HepG2 (cell line): Measurements from ENCODE around the gene PIP4K2B. TPM values are rescaled to one million over a fixed set of nuclear protein-coding genes. Genes with fewer than 3 reads are reported as not detected.
A peak's percentile ranks its signal among the peaks of the same experiment; 100 is the strongest.

Source experiments
- ATAC-seq: fragments of 200-7000 bp; cut with Tn5 transposase; 3 replicates; pipeline ENCODE4 v1.9.1; 2020; ENCODE audit warnings: mild to moderate bottlenecking, moderate library complexity
- BruUV-seq: library from RNA; stranded (reverse); fragments of 400-500 nt; replicated peaks from 2 replicates; lab custom pipeline; 2021; lab: Mats Ljungman, UMichigan
- CTCF ChIA-PET: fragments of 300-600 bp; formaldehyde crosslinking; extraction: SDS; loops from one replicate; lab custom pipeline; 2021; ENCODE audit warnings: low total read pairs, inconsistent platforms, low intra/inter-chr PET ratio; lab: Yijun Ruan, JAX
- POLR2A ChIA-PET: fragments of 350-600 bp; sonication (Branson Sonifier 250); formaldehyde crosslinking; loops from one replicate; lab custom pipeline; 2020; ENCODE audit warnings: antibody characterized with exemption, inconsistent platforms; lab: Yijun Ruan, JAX
- DNase-seq: peaks from one replicate; pipeline ENCODE4 v3.0.0-alpha.2; 2015; ENCODE audit warnings: low spot score
- FAIRE-seq: peaks from 3 replicates; lab custom pipeline; 2011; peaks lifted over from hg19 to GRCh38; lab: Jason Lieb, UNC
- H2AFZ ChIP-seq: one replicate; pipeline ENCODE4 v1.6.1; 2011; ENCODE audit warnings: low read length, inconsistent platforms
- H3K27ac ChIP-seq: fragments of 300-600 bp; 3 replicates; pipeline ENCODE4 v1.8.0; 2011; ENCODE audit warnings: mixed run types, mild to moderate bottlenecking, mixed read lengths, low read length, inconsistent platforms; ENCODE audit not compliant: insufficient read depth; ENCODE audit errors: extremely low read length
- H3K27me3 ChIP-seq, 2 experiments: fragments of 200-600 bp in 1 of 2; 2 replicates in 1 of 2; 3 replicates in 1 of 2; pipeline versions ENCODE4 v1.6.0 to v1.8.0; 2011; ENCODE audit warnings: low read length in 2 of 2, mild to moderate bottlenecking in 2 of 2, moderate library complexity in 2 of 2, inconsistent platforms in 1 of 2; ENCODE audit not compliant: insufficient read depth in 2 of 2, control insufficient read depth in 1 of 2
- H3K36me3 ChIP-seq, 2 experiments: fragments of 200-600 bp in 1 of 2; replicated peaks in 1 of 2; 2 replicates in 1 of 2; 3 replicates in 1 of 2; pipeline versions ENCODE4 v1.5.1 to v1.8.0; 2011; ENCODE audit warnings: low read length in 2 of 2, inconsistent platforms in 1 of 2; ENCODE audit not compliant: insufficient read depth in 2 of 2, control insufficient read depth in 1 of 2
- H3K4me1 ChIP-seq: 2 replicates; pipeline ENCODE4 v1.5.1; 2012; ENCODE audit warnings: low read length, inconsistent platforms; ENCODE audit not compliant: insufficient read depth
- H3K4me2 ChIP-seq: 2 replicates; pipeline ENCODE4 v1.6.0; 2011; ENCODE audit warnings: low read depth, low read length, inconsistent platforms
- H3K4me3 ChIP-seq, 3 experiments: fragments of 200-600 bp in 1 of 3; sonication (generic), shearing (Covaris generic) in 1 of 3; replicated peaks in 1 of 3; 2 replicates each; pipeline ENCODE4 v1.5.1; 2011 to 2016; ENCODE audit warnings: low read length in 3 of 3, inconsistent platforms in 2 of 3, low read depth in 2 of 3, mild to moderate bottlenecking in 2 of 3, control low read depth in 1 of 3, mixed read lengths in 1 of 3; ENCODE audit not compliant: insufficient read depth in 1 of 3
- H3K79me2 ChIP-seq: one replicate; pipeline ENCODE4 v1.6.1; 2011; ENCODE audit warnings: low read length, inconsistent platforms; ENCODE audit not compliant: insufficient read depth
- H3K9ac ChIP-seq: 2 replicates; pipeline ENCODE4 v1.6.0; 2011; ENCODE audit warnings: mild to moderate bottlenecking, low read depth, low read length, inconsistent platforms; ENCODE audit not compliant: insufficient read depth
- H3K9me3 ChIP-seq: 2 replicates; pipeline ENCODE4 v1.5.1; 2012; ENCODE audit warnings: mild to moderate bottlenecking, low read length
- H4K20me1 ChIP-seq: 2 replicates; pipeline ENCODE4 v1.6.0; 2011; ENCODE audit warnings: inconsistent platforms, mild to moderate bottlenecking, low read length, moderate library complexity; ENCODE audit not compliant: insufficient read depth
- AGO2 ChIP-seq: fragments of 200-400 bp; formaldehyde crosslinking; optimal IDR thresholded peaks from 2 replicates; pipeline ENCODE3; 2017; ENCODE audit warnings: mild to moderate bottlenecking, low read depth, low read length, moderate library complexity
- ATF7-NPFF ChIP-seq: sonication (generic); formaldehyde crosslinking; IDR thresholded peaks from 2 replicates; pipeline ENCODE4 v1.8.1; 2023; ENCODE audit warnings: mild to moderate bottlenecking, low read depth, missing genetic modification reagents, moderate library complexity
- CBFB ChIP-seq: sonication (generic); formaldehyde crosslinking; IDR thresholded peaks from 2 replicates; pipeline ENCODE4 v1.4.0; 2020; ENCODE audit warnings: missing genetic modification reagents
- CCAR2 ChIP-seq: fragments of 200-400 bp; formaldehyde crosslinking; optimal IDR thresholded peaks from 2 replicates; pipeline ENCODE3; 2018; ENCODE audit warnings: low read depth, mild to moderate bottlenecking, low read length, moderate library complexity
- GATAD1 ChIP-seq: IDR thresholded peaks from 2 replicates; pipeline ENCODE4 v1.6.1; 2016; ENCODE audit warnings: missing genetic modification reagents, missing compliant biosample characterization
- KDM4B ChIP-seq: sonication (generic); formaldehyde crosslinking; IDR thresholded peaks from 2 replicates; pipeline ENCODE4 v1.4.0; 2020; ENCODE audit warnings: missing genetic modification reagents
- KLF6 ChIP-seq: IDR thresholded peaks from 2 replicates; pipeline ENCODE4 v1.8.0; 2016; ENCODE audit warnings: missing biosample characterization, missing genetic modification reagents
- POLR2AphosphoS5 ChIP-seq: IDR thresholded peaks from 2 replicates; pipeline ENCODE4 v1.6.1; 2012; ENCODE audit warnings: low read depth, low read length
- RBFOX2 ChIP-seq: fragments of 200-400 bp; formaldehyde crosslinking; IDR thresholded peaks from 2 replicates; pipeline ENCODE4 v1.6.1; 2017; ENCODE audit warnings: low read depth, mild to moderate bottlenecking, low read length
- RNF2 ChIP-seq: fragments of 450-650 bp; conservative IDR thresholded peaks from 2 replicates; pipeline ENCODE4 v1.6.1; 2016; ENCODE audit warnings: low read depth
- SNRNP70 ChIP-seq: fragments of 200-400 bp; formaldehyde crosslinking; IDR thresholded peaks from 2 replicates; pipeline ENCODE4 v1.6.1; 2017; ENCODE audit warnings: mild to moderate bottlenecking, low read depth, low read length, moderate library complexity
- ZBTB8A ChIP-seq: sonication (generic); formaldehyde crosslinking; IDR thresholded peaks from 2 replicates; pipeline ENCODE4 v1.4.0; 2020; ENCODE audit warnings: mild to moderate bottlenecking, low read depth, missing genetic modification reagents, borderline replicate concordance
- ZNF441 ChIP-seq: sonication (generic); formaldehyde crosslinking; IDR thresholded peaks from 2 replicates; pipeline ENCODE4 v1.7.0; 2021; ENCODE audit warnings: missing genetic modification reagents, borderline replicate concordance
- ZNF510 ChIP-seq: sonication (generic); formaldehyde crosslinking; IDR thresholded peaks from 2 replicates; pipeline ENCODE4 v1.4.0; 2020; ENCODE audit warnings: low read depth, mild to moderate bottlenecking, missing genetic modification reagents
- ZNF761 ChIP-seq: sonication (generic); formaldehyde crosslinking; conservative IDR thresholded peaks from 2 replicates; pipeline ENCODE4 v1.4.0; 2020; ENCODE audit warnings: mild to moderate bottlenecking, missing genetic modification reagents
- WGBS: methylation state at CpG from one replicate; pipeline ENCODE4 v1.1.6; 2017; ENCODE audit warnings: low lambda C conversion rate; 5-methylcytosine and 5-hydroxymethylcytosine counted together
- in situ Hi-C: cut with HindIII; loops from 2 replicates; pipeline ENCODE4 v1.10.0; 2017; ENCODE audit warnings: low pct_unique_long_range_greater_than_20kb; ENCODE audit not compliant: extremely low pct_ligation_motif_present
- intact Hi-C: fragments of 100-400 bp; cut with micrococcal nuclease; formaldehyde crosslinking; loops from one replicate; pipeline ENCODE4 v1.10.0; 2022; ENCODE audit not compliant: unreplicated experiment
- polyA plus RNA-seq, 8 experiments: library from polyadenylated mRNA; depleted of rRNA in 3 of 8; stranded (reverse) in 7 of 8; unstranded in 1 of 8; fragments of >200 nt; fragmentation: Illumina TruSeq in 4 of 8; extraction: Trizol in 4 of 8; gene quantifications; 2 replicates each; pipeline versions ENCODE4 v1.2.1 to v1.2.3, GENCODE V29; 2011 to 2016; ENCODE audit warnings: low read depth in 4 of 8, missing spikeins in 1 of 8, mixed read lengths in 1 of 8; ENCODE audit not compliant: insufficient read depth in 1 of 8
- total RNA-seq, 5 experiments: library from RNA; depleted of rRNA; stranded (reverse); fragments of >200 nt; fragmentation: Illumina TruSeq; extraction: Trizol; gene quantifications; 2 replicates each; pipeline ENCODE4 v1.2.3, GENCODE V29; 2016; ENCODE audit warnings: low read depth in 1 of 5
- TF ChIP-seq, protein P1 (sequence below): sonication (generic); formaldehyde crosslinking; IDR thresholded peaks from 2 replicates; pipeline ENCODE4 v1.4.0; 2020; ENCODE audit warnings: missing genetic modification reagents

The PIP4K2B gene
- total and polyA plus RNA-seq, 2 of the 13 experiments (the other 11 are each of a cell fraction or from before 2014, with no cell fraction given) = 20.4 to 54.0 TPM

DNA sequence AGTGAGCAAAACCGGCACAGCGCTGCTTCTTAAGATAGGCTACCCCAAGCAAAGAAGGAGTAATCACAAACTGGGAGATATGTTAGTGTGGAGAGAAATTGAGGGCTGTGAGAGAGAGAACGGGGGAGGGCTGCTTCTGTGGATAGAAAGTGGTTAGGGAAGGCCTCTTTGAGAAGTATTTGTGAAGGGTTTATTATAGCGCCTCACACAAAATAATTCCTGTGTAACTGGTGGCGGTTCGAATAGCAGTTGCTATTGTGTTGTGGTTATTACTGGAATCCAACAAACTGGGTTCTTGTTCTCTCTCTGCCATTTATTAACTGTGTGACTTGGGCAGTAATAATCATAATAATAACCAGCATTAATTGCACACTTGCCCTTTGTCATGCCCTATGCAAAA is 78.4 kb downstream of the PIP4K2B start:
- in situ Hi-C loops (no loop called here), intact Hi-C loops (loop anchor here (5.0 kb wide), 1 partner anchor 376 kb away; no protein-coding TSS in a partner anchor)
- FAIRE-seq (no peak), ATAC-seq (no peak)
- peaks cover 40 to 67% of the 10 kb centered on the region in 2 experiments for H3K36me3 ChIP-seq
- H3K9me3 ChIP-seq = no peaks in the 10 kb centered on the region
- CTCF ChIA-PET = no interaction called here
- no peak overlapping the region for H3K4me3 ChIP-seq
- no peak overlapping the region for H3K9ac ChIP-seq
- H3K27me3 ChIP-seq = no peaks in the 10 kb centered on the region
- TSS peak; percentile 20 for BruUV-seq
- no peaks in the 10 kb centered on the region for H4K20me1 ChIP-seq
- no peaks in the 10 kb centered on the region for H3K79me2 ChIP-seq
- WGBS = 98% methylated on average over 6 of the region's 6 CpGs
- TF ChIP-seq SNRNP70 = no peak
- no peak for TF ChIP-seq AGO2
- TF ChIP-seq KDM4B (CRISPR knock-in tag) = no peak
- TF ChIP-seq CBFB (CRISPR knock-in tag) = no peak
- no peak for TF ChIP-seq ZNF510 (CRISPR knock-in tag)
- no peak for TF ChIP-seq ZNF441 (CRISPR knock-in tag)
- TF ChIP-seq, protein P1, sequence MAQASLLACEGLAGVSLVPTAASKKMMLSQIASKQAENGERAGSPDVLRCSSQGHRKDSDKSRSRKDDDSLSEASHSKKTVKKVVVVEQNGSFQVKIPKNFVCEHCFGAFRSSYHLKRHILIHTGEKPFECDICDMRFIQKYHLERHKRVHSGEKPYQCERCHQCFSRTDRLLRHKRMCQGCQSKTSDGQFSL (CRISPR knock-in tag) = no peak
- TF ChIP-seq POLR2AphosphoS5 = no peak
- TF ChIP-seq KLF6 (CRISPR knock-in tag) = no peak
- no peak for TF ChIP-seq ZBTB8A (CRISPR knock-in tag)
- TF ChIP-seq CCAR2 = no peak
- TF ChIP-seq GATAD1 (CRISPR knock-in tag) = no peak
- no peak for TF ChIP-seq RNF2
- TF ChIP-seq RBFOX2 = no peak
- TF ChIP-seq ATF7-NPFF (CRISPR knock-in tag) = no peak
- no peak for TF ChIP-seq ZNF761 (CRISPR knock-in tag)
- TF ChIP-seq, all 625 proteins: peak for 0
- POLR2A ChIA-PET = interaction anchor here (1.1 to 5.5 kb wide), 3 partner anchors 10 to 19 kb away, joined by 3 to 38 read pairs (median 13); partner anchors contain the start of gene MLLT6
- Histone ChIP-seq H3K4me1 (peaks cover 32% of the 10 kb centered on the region), H2AFZ (no peak overlapping the region), H3K4me2 (no peak overlapping the region), H3K27ac (no peak overlapping the region)
- no peak for DNase-seq
